H1 (cell line): Measurements from ENCODE around the gene WDSUB1. TPM values are rescaled to one million over a fixed set of nuclear protein-coding genes. Genes with fewer than 3 reads are reported as not detected.

Experiments
- CTCF ChIA-PET: fragments of 300-600 bp; sonication (Branson Sonifier 250); formaldehyde crosslinking; loops from one replicate; lab custom pipeline; 2021; ENCODE audit not compliant: partially characterized antibody; lab: Charles Lee
- POLR2A ChIA-PET: fragments of 300-600 bp; sonication (Branson Sonifier 250); formaldehyde crosslinking; loops from one replicate; lab custom pipeline; 2021; ENCODE audit warnings: inconsistent platforms; ENCODE audit not compliant: partially characterized antibody; lab: Charles Lee
- DNase-seq, 2 experiments: peaks; one replicate each; pipeline versions ENCODE4 v3.0.0 to v3.0.0-alpha.2; 2010 to 2022; ENCODE audit warnings: low spot score in 2 of 2, low read depth in 1 of 2, mixed read lengths in 1 of 2
- FAIRE-seq: peaks from 2 replicates; lab custom pipeline; 2011; peaks lifted over from hg19 to GRCh38; lab: Jason Lieb, UNC
- H2AFZ ChIP-seq: 2 replicates; pipeline ENCODE4 v1.8.1; 2012; ENCODE audit warnings: low read length, inconsistent platforms
- H2AK5ac ChIP-seq: 2 replicates; pipeline ENCODE4 v1.6.1; 2013; ENCODE audit warnings: low read depth, low read length
- H2BK120ac ChIP-seq: replicated peaks from 2 replicates; pipeline ENCODE3; 2013; ENCODE audit warnings: low read depth, low read length, inconsistent platforms
- H2BK12ac ChIP-seq: 2 replicates; pipeline ENCODE4 v1.6.1; 2013; ENCODE audit warnings: low read depth, low read length
- H2BK15ac ChIP-seq: 2 replicates; pipeline ENCODE4 v1.6.1; 2013; ENCODE audit warnings: low read length
- H2BK20ac ChIP-seq: 2 replicates; pipeline ENCODE4 v1.6.1; 2013; ENCODE audit warnings: low read length
- H2BK5ac ChIP-seq: 2 replicates; pipeline ENCODE4 v1.6.1; 2013; ENCODE audit warnings: low read depth, low read length
- H3K14ac ChIP-seq: 2 replicates; pipeline ENCODE4 v1.6.1; 2013; ENCODE audit warnings: inconsistent platforms; ENCODE audit not compliant: insufficient read length
- H3K18ac ChIP-seq: 2 replicates; pipeline ENCODE4 v1.6.1; 2013; ENCODE audit warnings: low read length; ENCODE audit errors: extremely low read depth
- H3K23ac ChIP-seq: 2 replicates; pipeline ENCODE4 v1.6.1; 2013; ENCODE audit warnings: inconsistent platforms; ENCODE audit not compliant: insufficient read length
- H3K23me2 ChIP-seq: 2 replicates; pipeline ENCODE4 v1.6.1; 2013; ENCODE audit warnings: low read depth, low read length
- H3K27ac ChIP-seq: 2 replicates; pipeline ENCODE4 v1.6.1; 2011; ENCODE audit warnings: low read depth, low read length, inconsistent platforms
- H3K27me3 ChIP-seq, 4 experiments: replicated peaks in 1 of 4; 1 replicate in 1 of 4; 2 replicates in 3 of 4; pipeline versions ENCODE4 v1.6.1 to v1.8.1; 2011 to 2013; ENCODE audit warnings: low read length in 3 of 4, mild to moderate bottlenecking in 3 of 4, inconsistent platforms in 2 of 4, mixed read lengths in 2 of 4, moderate library complexity in 1 of 4; ENCODE audit not compliant: control insufficient read depth in 3 of 4, insufficient read depth in 3 of 4; ENCODE audit errors: extremely low read depth in 1 of 4
- H3K36me3 ChIP-seq, 4 experiments: 2 replicates each; pipeline versions ENCODE4 v1.6.1 to v1.8.1; 2011 to 2013; ENCODE audit warnings: mild to moderate bottlenecking in 4 of 4, low read length in 3 of 4, moderate library complexity in 2 of 4, control low read depth in 1 of 4, inconsistent platforms in 1 of 4; ENCODE audit not compliant: insufficient read depth in 4 of 4, control insufficient read depth in 2 of 4
- H3K4ac ChIP-seq: replicated peaks from 2 replicates; pipeline ENCODE3; 2013; ENCODE audit warnings: low read length, low read depth, mixed read lengths, inconsistent platforms; ENCODE audit not compliant: insufficient read length
- H3K4me1 ChIP-seq, 4 experiments: replicated peaks in 1 of 4; 1 replicate in 1 of 4; 2 replicates in 3 of 4; pipeline versions ENCODE4 v1.6.1 to v1.8.1; 2011 to 2013; ENCODE audit warnings: low read length in 3 of 4, inconsistent platforms in 2 of 4, mixed read lengths in 1 of 4; ENCODE audit not compliant: insufficient read depth in 4 of 4, control insufficient read depth in 3 of 4
- H3K4me2 ChIP-seq, 2 experiments: 2 replicates each; pipeline versions ENCODE4 v1.6.1 to v1.8.1; 2011 to 2013; ENCODE audit warnings: low read depth in 2 of 2, low read length in 2 of 2, control low read depth in 1 of 2, inconsistent platforms in 1 of 2, mild to moderate bottlenecking in 1 of 2; ENCODE audit not compliant: insufficient read depth in 1 of 2
- H3K4me3 ChIP-seq, 4 experiments: fragments of 200-600, 300-600 bp in 1 of 4; sonication (generic), shearing (Covaris generic), sonication (Bioruptor Twin) in 1 of 4; 2 replicates each; pipeline versions ENCODE4 v1.5.1 to v1.8.1; 2011 to 2016; ENCODE audit warnings: low read length in 4 of 4, low read depth in 3 of 4, control low read depth in 2 of 4, inconsistent platforms in 2 of 4, mild to moderate bottlenecking in 2 of 4, mixed read lengths in 1 of 4, moderate library complexity in 1 of 4; ENCODE audit not compliant: insufficient read depth in 2 of 4; ENCODE audit errors: extremely low read depth in 1 of 4
- H3K56ac ChIP-seq: replicated peaks from 2 replicates; pipeline ENCODE3; 2013; ENCODE audit warnings: low read depth, mild to moderate bottlenecking, mixed read lengths, low read length, inconsistent platforms; ENCODE audit not compliant: insufficient read length
- H3K79me1 ChIP-seq: 2 replicates; pipeline ENCODE4 v1.6.1; 2013; ENCODE audit warnings: low read depth, low read length, control low read depth
- H3K79me2 ChIP-seq, 2 experiments: 2 replicates each; pipeline versions ENCODE4 v1.6.1 to v1.8.1; 2012 to 2013; ENCODE audit warnings: low read length in 2 of 2, mild to moderate bottlenecking in 2 of 2, inconsistent platforms in 1 of 2; ENCODE audit not compliant: insufficient read depth in 2 of 2, control insufficient read depth in 1 of 2
- H3K9ac ChIP-seq, 4 experiments: replicated peaks in 1 of 4; 1 replicate in 1 of 4; 2 replicates in 3 of 4; pipeline versions ENCODE4 v1.6.1 to v1.8.1; 2011 to 2013; ENCODE audit warnings: low read depth in 3 of 4, low read length in 3 of 4, control low read depth in 2 of 4, mild to moderate bottlenecking in 2 of 4, moderate library complexity in 2 of 4, inconsistent platforms in 1 of 4; ENCODE audit errors: extremely low read depth in 1 of 4
- H3K9me3 ChIP-seq, 2 experiments: 2 replicates each; pipeline versions ENCODE4 v1.6.1 to v1.8.1; 2012 to 2013; ENCODE audit warnings: mild to moderate bottlenecking in 2 of 2, moderate library complexity in 2 of 2, control low read depth in 1 of 2, inconsistent platforms in 1 of 2, low read depth in 1 of 2, low read length in 1 of 2, mixed read lengths in 1 of 2; ENCODE audit not compliant: insufficient read depth in 2 of 2
- H4K20me1 ChIP-seq, 2 experiments: replicated peaks in 1 of 2; 2 replicates each; pipeline versions ENCODE3 to v1.8.1; 2011 to 2013; ENCODE audit warnings: inconsistent platforms in 2 of 2, low read length in 2 of 2, mild to moderate bottlenecking in 1 of 2; ENCODE audit not compliant: insufficient read depth in 2 of 2, control insufficient read depth in 1 of 2
- H4K5ac ChIP-seq: 2 replicates; pipeline ENCODE4 v1.6.1; 2013; ENCODE audit warnings: low read length, low read depth, mixed read lengths, inconsistent platforms; ENCODE audit not compliant: insufficient read length
- H4K8ac ChIP-seq: 2 replicates; pipeline ENCODE4 v1.8.0; 2013; ENCODE audit warnings: mild to moderate bottlenecking, moderate library complexity, low read length, inconsistent platforms; ENCODE audit not compliant: insufficient read depth; ENCODE audit errors: extremely low read depth
- H4K91ac ChIP-seq: replicated peaks from 2 replicates; pipeline ENCODE3; 2013; ENCODE audit warnings: low read length, mixed read lengths, inconsistent platforms; ENCODE audit not compliant: insufficient read length
- ATF3 ChIP-seq: IDR thresholded peaks from 2 replicates; pipeline ENCODE4 v1.6.1; 2011; ENCODE audit warnings: low read depth, mild to moderate bottlenecking, low read length; ENCODE audit not compliant: insufficient read depth
- BRCA1 ChIP-seq: IDR thresholded peaks from 2 replicates; pipeline ENCODE4 v1.6.1; 2012; ENCODE audit warnings: low read depth, low read length, improper control_type of control experiment
- CHD1 ChIP-seq: IDR thresholded peaks from 2 replicates; pipeline ENCODE4 v1.6.1; 2012; ENCODE audit warnings: low read depth, low read length, improper control_type of control experiment
- CHD2 ChIP-seq: IDR thresholded peaks from 2 replicates; pipeline ENCODE4 v1.6.1; 2012; ENCODE audit warnings: low read length, improper control_type of control experiment
- GABPA ChIP-seq: IDR thresholded peaks from 2 replicates; pipeline ENCODE4 v1.6.1; 2011; ENCODE audit warnings: mild to moderate bottlenecking, low read length, moderate library complexity, borderline replicate concordance; ENCODE audit not compliant: insufficient read depth
- KDM4A ChIP-seq: IDR thresholded peaks from one replicate; pipeline ENCODE4 v1.7.1; 2012; ENCODE audit warnings: low read depth, mild to moderate bottlenecking, moderate library complexity, low read length, inconsistent platforms; ENCODE audit not compliant: severe bottlenecking
- MAX ChIP-seq: IDR thresholded peaks from 2 replicates; pipeline ENCODE4 v1.6.1; 2012; ENCODE audit warnings: inconsistent platforms
- NANOG ChIP-seq: IDR thresholded peaks from 2 replicates; pipeline ENCODE4 v1.6.1; 2011; ENCODE audit warnings: low read length, low read depth, mild to moderate bottlenecking, inconsistent platforms; ENCODE audit not compliant: insufficient read depth, poor library complexity, severe bottlenecking
- NRF1 ChIP-seq: IDR thresholded peaks from 2 replicates; pipeline ENCODE4 v1.6.1; 2011; ENCODE audit warnings: mild to moderate bottlenecking, low read depth, low read length, improper control_type of control experiment
- RNF2 ChIP-seq: fragments of 200-900, 300-1000 bp; sonication (generic); IDR thresholded peaks from 2 replicates; pipeline ENCODE4 v1.7.1; 2016; ENCODE audit warnings: borderline replicate concordance, low read depth, mild to moderate bottlenecking, antibody characterized with exemption, low read length; ENCODE audit not compliant: poor library complexity, severe bottlenecking; ENCODE audit errors: missing control alignments
- SP2 ChIP-seq: IDR thresholded peaks from 2 replicates; pipeline ENCODE4 v1.6.1; 2012; ENCODE audit warnings: mild to moderate bottlenecking, low read length, inconsistent platforms
- SRF ChIP-seq: IDR thresholded peaks from 2 replicates; pipeline ENCODE4 v1.6.1; 2011; ENCODE audit warnings: mild to moderate bottlenecking, low read depth, low read length, moderate library complexity
- TEAD4 ChIP-seq: IDR thresholded peaks from 2 replicates; pipeline ENCODE4 v1.6.1; 2012; ENCODE audit warnings: low read depth, low read length, inconsistent platforms, mixed read lengths
- ZNF274 ChIP-seq: IDR thresholded peaks from 2 replicates; pipeline ENCODE4 v1.7.0; 2012; ENCODE audit warnings: low read length, borderline replicate concordance; ENCODE audit errors: extremely low read depth
- WGBS, 2 experiments: shearing (Covaris generic) in 1 of 2; methylation state at CpG; one replicate each; pipeline versions ENCODE4 v1.1.6 to v1.1.7; 2013 to 2015; ENCODE audit warnings: low lambda C conversion rate in 2 of 2, mixed read lengths in 2 of 2, inconsistent platforms in 1 of 2, low coverage in 1 of 2, missing lambda C conversion rate in 1 of 2; ENCODE audit not compliant: insufficient replicate concordance in 2 of 2, insufficient coverage in 1 of 2, insufficient read length in 1 of 2; ENCODE audit errors: extremely low coverage in 1 of 2, missing lambda C conversion rate in 1 of 2; 5-methylcytosine and 5-hydroxymethylcytosine counted together
- polyA plus RNA-seq, 7 experiments: library from polyadenylated mRNA; depleted of rRNA in 3 of 7; stranded (reverse) in 5 of 7; unstranded in 2 of 7; fragments of >200 nt in 5 of 7; fragments of 200-250 nt in 2 of 7; gene quantifications; 1 replicate in 5 of 7; 2 replicates in 1 of 7; 4 replicates in 1 of 7; pipeline versions ENCODE4 v1.2.1 to v1.2.3, GENCODE V29; 2011 to 2013; ENCODE audit warnings: missing spikeins in 2 of 7, mixed read lengths in 2 of 7
- total RNA-seq: library from RNA; stranded (reverse); fragmentation: NEBNext Ultra II Directional; extraction: Animal tissue kit (Norgen Biotek cat#: 25700); gene quantifications from 2 replicates; pipeline ENCODE4 v1.2.1, GENCODE V29; 2021

The WDSUB1 gene
- total and polyA plus RNA-seq, 2 of the 8 experiments (the other 6 are each of a cell fraction or from before 2014, with no cell fraction given) = 5.5 to 8.0 TPM

- Histone ChIP-seq H3K4me1 (no peaks in the 10 kb centered on the region; a peak in 2 of 7 replicates), H4K8ac (no peak overlapping the region), H2BK120ac (no peak overlapping the region), H3K4ac (no peak overlapping the region), H3K27me3 (no peaks in the 10 kb centered on the region), H4K91ac (no peak overlapping the region), H3K27ac (no peak overlapping the region), H3K9me3 (no peaks in the 10 kb centered on the region), H3K36me3 (no peaks in the 10 kb centered on the region), H3K23ac (no peak overlapping the region), H3K79me1 (no peaks in the 10 kb centered on the region), H3K56ac (no peak overlapping the region), H3K18ac (no peak overlapping the region), H3K4me3 (no peak overlapping the region), H3K4me2 (no peak overlapping the region), H3K23me2 (no peaks in the 10 kb centered on the region), H4K5ac (no peak overlapping the region), H3K9ac (no peak overlapping the region), H2BK12ac (no peak overlapping the region), H2AFZ (no peak overlapping the region), H4K20me1 (no peaks in the 10 kb centered on the region), H3K14ac (no peak overlapping the region), H2AK5ac (no peak overlapping the region), H2BK20ac (no peak overlapping the region), H3K79me2 (no peaks in the 10 kb centered on the region), H2BK5ac (no peak overlapping the region), H2BK15ac (no peak overlapping the region)
- FAIRE-seq (no peak), DNase-seq (no peak)
- CTCF ChIA-PET = interaction anchor here (1.1 to 2.3 kb wide), 6 partner anchors 13 to 280 kb away, joined by 3 to 8 read pairs (median 3); no protein-coding TSS in a partner anchor
- POLR2A ChIA-PET = no interaction called here
- 95% methylated on average over 6 of the region's 6 CpGs; no CpG with 5 or more reads in 1 of the 2 experiments for WGBS, 2 experiments
- TF ChIP-seq MAX = no peak
- no peak for TF ChIP-seq RNF2
- no peak for TF ChIP-seq BRCA1
- TF ChIP-seq TEAD4 = no peak
- no peak for TF ChIP-seq ATF3
- no peak for TF ChIP-seq SRF
- no peak for TF ChIP-seq CHD2
- no peak for TF ChIP-seq ZNF274
- TF ChIP-seq CHD1 = no peak
- no peak for TF ChIP-seq KDM4A
- no peak for TF ChIP-seq NRF1
- no peak for TF ChIP-seq GABPA
- no peak for TF ChIP-seq NANOG
- no peak for TF ChIP-seq SP2
These were observed 90.8 kb downstream of the WDSUB1 start for GRCh38 chr2:159195697-159196096.
